GM18858 (cell line): Measurements from ENCODE around the gene SSTR3.
"Not testable (repeated sequence)": the region's sequence is repeated elsewhere in the genome, so short reads cannot be mapped to it uniquely, and the experiment has no call there.

Source experiments
- ATAC-seq: cut with Tn5 transposase; IDR thresholded peaks from one replicate; pipeline ENCODE4 v1.9.1; 2021; ENCODE audit not compliant: unreplicated experiment

Gene SSTR3

DNA sequence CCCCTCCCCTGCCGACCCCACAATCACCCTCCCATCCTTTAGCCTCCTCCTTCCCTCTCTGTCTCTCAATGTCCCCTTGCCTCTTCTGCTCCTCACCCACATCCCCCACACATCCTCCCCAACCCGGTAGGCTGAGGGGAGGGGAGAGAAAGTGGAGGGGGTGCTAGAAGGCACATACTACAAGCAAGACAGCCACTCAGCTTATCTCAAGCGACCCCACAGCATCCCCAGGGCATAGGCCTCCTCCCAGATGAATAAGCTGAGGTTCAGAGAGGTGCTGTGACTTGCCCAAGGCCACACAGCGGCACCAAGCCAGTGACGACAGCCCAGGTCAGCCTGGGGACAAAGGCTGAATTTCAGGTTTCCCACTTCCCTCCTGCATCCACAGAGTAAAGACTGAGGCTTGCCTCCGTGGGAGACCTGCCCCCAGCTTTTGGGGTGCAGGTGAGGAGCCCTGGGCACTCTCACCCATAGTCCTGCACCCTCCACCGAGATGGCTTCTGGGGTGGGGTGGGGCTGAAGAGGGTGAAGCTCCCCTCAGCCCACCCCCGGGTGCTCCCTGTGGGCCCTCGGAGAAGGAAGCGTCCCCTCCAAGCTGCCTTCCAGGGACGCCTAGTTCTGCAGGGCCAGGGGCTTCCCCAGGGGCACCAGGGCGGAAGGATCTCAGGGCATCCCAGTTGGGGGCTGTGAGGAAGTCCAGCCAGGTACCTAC lies 31.3 kb upstream of the SSTR3 start:
- ATAC-seq: no peak

DNA sequence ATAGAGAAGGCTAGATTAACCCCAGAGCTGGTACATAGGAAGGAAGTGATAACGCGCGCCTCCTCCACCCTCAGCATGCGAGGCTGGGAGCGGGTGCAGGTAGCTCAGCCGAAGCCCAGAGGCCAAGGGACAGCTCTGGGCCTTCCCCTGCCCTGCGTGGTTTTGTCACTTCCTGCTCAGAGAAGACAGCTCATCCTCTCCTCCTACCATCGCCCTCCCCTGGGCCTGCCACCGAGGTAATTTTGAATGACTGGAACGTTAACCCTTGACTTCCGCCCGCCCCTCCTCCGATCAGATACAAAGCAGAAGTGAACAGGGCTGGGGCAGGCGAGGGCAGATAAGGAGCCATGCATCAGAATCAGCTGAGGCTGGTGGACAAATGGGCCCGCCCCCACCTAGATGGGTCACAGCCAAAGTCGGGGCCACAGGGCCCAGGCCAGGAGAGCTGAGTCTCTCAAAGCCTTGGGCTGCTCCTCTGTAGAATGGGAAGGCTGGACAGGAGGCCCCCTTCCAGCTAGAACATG lies 30.2 kb upstream of the SSTR3 start:
- ATAC-seq: no peak

DNA sequence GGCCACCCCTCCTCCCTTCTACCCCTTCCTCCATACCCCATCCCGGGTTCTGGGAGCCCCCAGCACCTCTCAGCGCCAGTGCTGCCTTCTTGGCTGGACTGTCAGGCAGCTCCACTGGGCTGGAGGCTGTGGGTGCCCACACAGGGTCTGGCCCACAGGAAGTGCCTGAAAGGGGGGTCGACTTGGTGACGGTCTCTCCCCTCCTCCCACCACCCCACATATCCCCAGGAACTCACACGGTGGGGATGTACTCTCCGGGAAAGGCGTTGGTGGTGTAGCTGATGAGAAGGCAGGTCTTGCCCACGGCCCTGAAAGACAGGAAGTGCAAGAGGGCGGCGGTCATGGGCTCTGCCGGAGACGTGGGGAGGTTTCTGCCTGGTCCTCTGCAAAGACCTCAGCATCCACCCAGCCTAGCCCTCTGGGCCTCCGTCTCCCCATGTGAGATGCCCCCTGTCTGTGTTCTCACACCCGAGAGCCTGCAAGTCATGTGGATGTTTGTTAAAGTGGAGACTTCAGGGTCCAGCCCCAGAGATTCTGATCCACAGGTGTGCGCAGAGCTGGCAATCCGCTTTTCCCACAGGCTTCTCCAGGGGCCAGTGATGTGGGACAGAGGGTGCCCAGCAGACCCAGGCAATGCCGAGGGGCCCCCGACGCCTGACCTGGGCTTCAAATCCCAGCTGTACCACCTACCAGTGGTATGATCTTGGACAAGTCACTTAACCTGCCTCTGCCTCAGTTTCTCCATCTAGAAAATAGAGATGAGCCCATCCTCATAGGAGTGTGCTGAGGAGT lies 29.3 kb upstream of the SSTR3 start:
- no peak for ATAC-seq

DNA sequence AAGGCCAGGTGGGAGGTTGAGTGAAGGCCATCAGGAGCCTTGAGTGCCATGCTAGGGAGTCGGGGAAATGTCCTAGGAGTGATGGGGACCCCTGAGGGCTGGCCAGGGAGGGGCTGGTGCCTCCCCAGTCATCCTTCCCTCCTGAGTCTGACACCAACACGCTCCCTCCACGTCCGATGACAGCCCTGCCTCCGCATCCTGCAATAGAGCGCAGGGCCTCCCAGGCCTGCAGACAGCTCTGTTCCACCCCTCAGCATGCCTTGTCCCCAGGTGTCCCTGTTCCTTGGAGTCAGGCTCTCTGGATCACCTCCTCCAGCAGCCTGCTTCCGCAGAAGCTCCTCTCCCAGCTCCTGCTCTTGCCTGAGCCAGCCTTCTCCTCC lies 28.7 kb upstream of the SSTR3 start:
- ATAC-seq: no peak

DNA sequence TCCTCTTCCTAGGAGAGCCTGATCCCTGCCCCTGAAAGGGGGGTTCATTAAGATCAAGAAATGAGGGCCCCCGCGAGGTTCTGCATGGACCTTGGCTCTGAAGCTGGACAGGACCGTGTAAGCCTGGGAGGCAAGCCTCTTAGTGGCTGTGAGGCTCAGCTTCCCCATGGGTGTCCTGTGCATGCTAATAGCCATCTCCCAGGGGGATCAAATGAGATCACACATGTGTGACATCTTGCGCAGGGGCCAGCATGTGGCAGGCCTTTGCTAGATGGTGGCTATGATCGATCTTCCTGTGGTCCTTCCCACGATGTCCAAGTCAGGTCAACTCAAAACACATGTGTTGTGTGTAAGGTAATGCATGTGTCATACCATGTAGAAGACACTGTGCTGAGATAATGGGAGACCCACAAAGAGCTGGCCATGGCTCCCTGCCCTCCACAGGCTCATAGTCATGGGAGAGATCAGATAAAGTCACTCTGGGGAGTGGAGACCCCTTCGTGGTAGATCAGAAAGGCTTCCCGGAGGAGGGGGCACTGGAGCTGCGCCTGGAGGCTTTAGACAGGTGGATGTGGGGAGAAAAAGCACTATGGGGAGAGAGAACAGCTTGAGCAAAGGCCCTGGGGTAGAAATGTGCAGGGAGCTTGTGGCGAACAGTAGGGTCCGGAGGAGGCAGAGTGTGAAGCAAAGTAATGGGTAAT lies 28.1 kb upstream of the SSTR3 start:
- ATAC-seq: no peak

DNA sequence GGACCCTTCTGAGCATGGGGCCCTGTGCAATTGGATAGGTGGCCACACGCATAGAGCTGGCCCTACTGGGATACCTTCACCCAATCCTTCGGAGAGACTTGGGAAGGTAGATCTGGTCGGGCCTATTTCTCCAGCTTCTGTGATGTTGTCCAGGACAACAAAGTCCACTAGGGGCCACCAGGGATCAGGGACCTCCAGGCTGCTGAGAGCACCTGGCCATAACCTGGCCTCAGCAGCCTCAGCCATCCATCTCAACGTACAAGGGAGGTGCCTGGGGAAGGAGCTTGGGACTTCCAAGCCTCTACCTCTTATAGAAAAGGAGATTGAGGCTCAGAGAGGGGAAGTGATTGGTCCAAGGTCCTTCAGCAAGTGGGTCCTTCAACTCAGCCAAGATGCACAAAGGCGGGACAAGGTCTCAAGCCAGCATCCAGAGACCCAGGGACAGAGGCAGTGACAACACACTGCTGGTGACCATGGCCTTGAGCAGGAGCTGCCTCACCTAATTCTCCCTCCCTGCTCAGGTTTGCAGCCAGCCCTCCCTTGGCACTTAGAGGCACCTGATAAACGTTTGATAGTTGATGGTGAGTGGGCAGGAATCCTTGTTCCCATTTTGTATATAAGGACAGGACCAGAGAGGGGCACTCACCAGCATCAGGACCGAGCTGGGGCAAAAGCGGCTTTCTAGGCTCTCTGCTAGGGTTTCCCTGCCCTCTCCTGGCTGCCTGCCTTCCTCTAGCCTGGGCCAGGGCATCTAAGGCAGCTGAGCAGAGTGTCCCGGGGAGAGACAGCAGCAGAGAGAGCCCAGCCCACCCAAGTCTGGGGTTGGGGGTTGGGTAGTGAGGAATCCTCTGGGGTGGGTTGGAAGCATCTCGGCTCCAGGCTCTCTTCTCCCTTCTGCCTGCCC lies 27.3 kb upstream of the SSTR3 start:
- no peak for ATAC-seq

DNA sequence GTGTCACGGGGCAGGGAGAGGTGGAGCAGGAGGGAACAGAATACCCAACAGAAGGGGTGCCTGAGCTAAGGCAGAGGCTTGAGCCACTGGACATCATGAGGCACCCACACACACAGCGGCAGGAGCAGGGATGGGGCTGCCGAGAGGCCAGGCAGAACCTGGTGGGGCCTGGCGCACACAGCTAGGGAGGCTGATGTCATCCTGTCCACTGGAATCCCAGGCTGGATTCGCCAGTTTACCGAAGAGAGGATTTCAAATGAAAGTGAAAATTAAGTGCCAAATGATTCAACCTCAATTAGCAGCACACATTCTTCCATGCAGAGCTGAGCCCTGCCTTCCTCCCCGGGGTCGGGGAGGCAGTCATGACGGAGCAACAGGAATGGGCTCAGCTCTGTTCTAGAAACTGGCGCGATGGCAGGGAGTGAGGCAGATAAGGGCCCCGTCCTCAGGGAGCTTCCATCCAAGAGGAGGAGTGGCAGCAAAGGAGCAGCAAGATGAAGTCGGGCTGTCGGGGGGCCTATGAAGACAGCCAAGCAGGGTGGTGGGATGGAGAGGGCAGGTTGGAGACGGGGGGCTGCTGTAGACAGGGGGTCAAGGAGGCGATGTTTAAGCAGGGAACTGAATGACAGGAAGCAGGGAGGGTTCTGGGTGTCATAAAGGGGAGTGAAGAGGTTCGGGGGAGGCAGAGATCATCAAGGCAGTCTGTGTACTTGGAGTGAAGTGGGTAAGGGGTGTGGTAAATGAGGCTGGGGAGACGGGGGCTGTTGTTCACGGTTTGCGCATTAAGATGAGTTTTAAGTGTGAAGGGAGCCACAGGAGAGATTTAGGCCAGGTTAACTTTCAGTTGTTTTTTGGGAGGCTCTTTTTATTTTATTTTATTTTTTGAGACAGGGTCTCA lies 25.3 kb upstream of the SSTR3 start:
- ATAC-seq: no peak

DNA sequence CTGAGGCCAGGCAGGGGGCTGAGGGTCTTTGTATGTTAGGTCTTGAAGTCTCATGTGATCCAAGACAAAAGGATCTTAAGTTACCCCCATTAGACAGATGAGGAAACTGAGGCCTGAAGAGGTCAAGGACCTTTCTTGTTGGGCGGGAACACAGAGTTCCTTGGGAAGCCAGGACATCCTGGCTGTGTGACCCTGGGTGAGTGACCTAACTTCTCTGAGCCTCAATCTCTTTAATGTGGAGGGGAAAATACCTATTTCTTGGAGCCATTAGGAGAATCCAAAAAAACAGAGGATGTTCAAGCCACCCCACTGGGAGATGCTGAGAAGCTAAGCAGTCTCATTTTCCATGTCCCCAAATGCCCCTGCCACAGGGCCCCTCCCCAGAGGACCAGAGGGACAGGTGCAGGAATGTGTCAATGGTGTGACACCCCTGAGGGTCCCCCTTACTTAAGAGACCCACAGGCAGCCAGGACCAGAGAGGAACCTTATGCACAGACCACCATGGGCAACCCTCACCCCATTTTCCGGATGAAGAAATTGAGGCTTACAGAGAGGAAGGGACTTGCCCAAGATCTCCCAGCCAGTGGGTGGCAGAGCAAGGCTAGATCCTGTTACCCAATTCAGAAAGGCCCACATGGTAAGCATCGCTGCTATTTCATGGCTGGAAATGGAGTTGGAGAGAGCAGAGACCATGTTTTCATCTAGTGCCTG lies 23.8 kb upstream of the SSTR3 start:
- ATAC-seq: no peak

DNA sequence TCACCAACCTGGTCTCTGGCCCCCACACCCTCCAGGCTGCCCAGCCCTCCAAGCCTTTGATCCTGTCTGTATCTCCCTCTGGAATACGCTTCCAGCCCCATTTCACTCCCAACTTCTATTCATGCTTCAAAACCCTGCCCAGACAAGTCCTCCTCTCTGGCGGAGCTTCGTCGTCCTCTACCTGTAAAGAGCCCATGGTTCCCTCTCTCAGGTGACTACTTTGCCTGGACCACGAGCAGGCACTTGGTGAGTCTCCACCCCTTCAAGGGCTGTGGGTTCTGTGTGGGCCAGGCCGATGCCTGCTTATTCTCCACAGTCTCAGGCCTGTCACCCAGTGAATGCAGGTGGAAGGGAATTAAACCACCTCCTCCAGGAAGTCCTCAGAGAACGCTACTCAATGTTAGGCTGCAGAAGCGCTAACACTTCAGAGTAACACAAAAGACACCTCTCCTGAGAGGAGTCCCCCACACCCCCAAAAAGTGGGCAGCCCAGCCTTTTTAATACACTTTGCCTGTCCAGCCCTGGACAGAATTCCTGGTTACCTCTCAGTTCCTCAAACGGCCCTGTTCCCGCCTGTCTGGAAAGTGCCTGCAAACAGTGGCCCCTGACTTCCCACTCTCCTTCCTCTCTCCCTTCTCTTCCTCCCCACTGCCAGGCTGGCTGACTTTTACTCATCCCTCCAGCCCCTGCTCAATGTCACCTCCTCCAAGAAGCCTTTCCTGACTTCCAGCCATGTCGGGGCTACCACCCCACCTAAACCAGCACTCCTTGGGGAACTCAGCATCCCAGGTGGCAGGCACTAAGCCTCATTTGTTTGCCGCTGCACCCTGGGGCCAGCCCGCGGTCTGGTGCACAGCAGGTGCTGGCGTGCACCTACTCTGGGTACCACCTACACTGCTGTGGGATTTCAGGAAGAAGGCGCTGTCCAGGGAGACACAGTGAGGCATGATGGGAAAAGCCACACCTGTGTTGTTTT lies 22.7 kb upstream of the SSTR3 start:
- ATAC-seq: no peak

DNA sequence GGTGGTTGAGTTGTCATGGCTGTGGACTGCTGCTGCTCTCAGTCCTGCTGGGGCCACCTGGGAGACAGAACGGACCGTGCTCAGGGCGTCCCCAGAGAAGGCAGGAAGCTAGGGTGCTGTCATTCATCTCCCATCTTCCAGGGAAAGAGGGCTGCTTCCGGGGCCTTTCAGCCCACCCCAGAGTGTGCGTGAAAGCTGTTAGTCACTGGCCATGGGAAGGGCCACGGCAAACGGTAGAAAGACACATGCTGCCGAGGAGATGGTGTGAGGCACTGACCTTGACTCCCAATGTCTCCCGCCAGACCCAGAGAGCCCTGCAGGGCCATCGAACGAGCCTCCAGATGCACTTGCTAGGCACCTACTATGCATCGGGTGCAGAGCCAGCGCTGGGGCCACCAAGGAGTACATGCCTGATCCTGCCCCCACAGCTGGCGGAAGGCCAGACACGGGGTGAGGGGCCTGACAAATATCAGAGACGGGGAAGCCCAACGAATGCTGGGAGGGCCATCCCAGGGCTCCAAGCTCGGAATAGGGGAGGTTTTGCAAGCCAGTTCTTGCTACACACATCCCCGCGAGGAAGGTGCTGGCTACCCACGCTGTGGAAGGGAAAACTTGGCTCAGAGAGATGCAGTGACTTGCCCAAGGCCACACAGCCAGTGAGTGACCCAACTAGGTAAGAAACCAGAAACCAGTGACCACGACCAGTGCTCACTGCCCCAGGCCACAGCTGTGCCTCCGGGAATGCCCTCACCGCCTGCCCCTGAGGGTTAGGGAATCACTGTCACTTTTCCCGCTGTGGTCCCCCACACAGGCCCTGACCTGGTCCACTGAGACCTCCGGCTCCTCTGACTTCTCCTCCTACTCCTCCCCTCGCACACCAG lies 21.7 kb upstream of the SSTR3 start:
- no peak for ATAC-seq

DNA sequence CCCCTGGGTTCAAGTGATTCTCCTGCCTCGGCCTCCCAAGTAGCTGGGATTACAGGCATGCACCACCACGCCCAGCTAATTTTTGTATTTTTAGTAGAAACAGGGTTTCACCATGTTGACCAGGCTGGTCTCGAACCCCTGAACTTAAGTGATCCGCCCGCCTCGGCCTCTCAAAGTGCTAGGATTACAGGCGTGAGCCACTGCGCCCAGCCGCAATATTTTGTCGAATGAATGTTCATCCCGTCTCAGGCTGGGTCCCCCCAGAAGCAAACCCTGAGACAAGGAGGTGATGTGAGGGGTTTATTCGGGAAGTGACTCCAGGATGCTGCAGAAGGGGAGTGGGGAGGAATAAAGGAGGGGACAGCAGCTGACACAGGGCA lies 21.1 kb upstream of the SSTR3 start:
- ATAC-seq: not testable (repeated sequence)

DNA sequence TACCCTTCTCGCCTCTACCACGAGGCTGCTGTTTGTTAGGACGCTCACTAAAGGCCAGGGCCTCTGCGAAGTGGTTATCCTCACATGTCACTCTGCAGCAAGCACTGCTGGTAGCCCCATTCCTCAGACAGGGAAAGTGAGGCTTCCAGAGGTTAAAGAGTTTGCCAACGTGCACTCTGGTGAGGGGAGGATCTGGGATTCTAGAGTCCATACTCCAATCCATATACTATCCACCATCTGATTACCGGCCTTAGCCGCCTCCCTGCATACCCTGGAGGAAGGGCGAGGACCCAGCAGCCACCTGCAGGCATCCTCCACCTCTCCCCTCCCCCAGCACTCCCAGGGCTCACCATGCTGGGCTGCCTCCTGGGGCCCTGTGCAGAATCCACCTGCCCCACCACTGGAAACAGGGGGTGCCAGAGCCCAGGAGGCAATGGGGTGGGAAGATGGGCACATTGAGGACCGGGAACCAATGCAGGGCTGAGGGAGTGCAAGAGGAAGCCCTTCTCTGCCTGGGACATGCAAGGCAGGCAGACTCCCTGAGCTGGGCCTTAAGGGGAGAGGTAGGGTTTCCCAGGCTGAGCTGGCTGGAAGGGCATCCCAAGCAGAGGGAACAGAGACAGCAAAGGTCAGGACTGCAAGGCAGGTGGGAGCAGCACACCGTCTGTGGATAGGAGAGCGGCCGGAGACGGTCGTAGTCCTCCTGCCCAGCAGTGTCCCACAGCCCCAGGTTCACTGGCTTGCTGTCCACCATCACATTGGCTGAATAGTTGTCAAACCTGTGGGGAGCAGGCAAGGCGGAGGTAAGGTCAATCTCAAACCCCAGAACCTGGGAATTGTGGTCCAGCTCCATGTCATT lies 20.1 kb upstream of the SSTR3 start:
- no peak for ATAC-seq

DNA sequence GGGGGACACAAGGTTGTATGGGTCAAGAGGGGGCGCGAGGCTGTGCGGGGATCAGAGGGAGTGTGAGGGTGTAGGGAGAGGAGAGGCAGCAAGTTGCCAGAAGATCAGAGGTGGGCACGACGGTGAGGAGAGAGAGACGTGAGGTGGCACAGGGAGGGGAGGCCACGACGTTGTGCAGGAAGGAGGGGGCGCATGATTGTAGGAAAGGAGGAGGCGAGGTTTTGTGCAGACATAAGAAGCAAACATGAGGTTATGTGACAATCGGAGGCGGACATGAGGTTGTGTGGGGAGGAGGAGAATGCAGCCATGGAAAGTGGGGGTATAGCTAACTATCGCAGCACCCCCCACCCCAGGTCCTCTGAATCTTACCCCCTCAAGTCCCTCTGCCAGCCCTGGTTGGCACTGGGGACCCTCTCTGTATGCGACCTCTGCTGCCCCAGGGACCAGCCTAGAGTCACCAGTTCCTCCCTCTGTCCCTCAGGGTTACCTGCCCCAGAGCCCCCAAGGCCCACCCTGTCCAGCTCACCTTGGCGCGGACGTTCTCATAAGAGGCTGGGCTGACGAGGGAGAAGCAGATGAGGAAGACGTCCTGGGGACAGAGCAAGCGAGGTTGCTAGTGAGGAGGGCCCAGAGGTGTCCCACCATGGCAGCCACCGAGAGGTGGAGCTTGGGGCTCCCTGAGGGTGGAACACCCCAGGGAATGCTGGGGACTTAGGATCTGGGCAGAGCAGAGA lies 19.3 kb upstream of the SSTR3 start:
- no peak for ATAC-seq

DNA sequence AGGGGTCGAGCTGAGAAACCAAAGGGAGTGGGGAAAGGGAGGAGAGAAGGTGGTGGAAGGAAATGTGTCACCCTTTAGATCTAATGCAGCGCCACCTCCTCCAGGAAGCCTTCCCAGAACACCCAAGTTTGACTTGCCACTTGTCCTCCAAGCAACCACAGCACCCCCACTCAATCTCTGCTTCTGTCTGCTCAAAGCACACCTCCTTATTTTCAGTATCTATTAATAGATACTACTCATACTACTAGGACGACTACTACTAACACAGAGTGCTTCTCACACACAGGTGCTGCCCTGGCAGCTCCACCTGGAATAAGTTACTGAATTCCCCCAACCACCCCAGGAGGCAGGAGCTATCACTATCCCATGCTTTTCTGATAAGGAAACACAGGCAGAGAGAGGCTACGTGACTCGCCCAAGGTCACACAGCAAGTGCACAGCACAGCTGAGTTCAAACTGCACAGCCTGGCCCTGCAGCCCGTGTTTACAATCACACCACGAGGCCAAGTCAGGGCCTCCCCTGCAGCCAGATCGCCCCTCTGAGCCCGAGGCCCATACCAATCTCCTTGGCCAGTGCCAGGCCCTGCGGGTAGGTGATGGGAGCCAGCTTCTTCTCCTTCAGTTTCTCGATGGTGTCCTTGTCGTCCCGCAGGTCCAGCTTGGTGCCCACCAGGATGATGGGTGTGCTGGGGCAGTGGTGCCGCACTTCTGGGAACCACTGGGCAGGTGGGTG lies 18.6 kb upstream of the SSTR3 start:
- no peak for ATAC-seq
